Psoas muscle (tissue), 8 donors: ENCODE measurements around the gene ZNF622. TPM values are rescaled to one million over a fixed set of nuclear protein-coding genes. Genes with fewer than 3 reads are reported as not detected.
"Not testable (repeated sequence)": the region's sequence is repeated elsewhere in the genome, so short reads cannot be mapped to it uniquely, and the experiment has no call there.

Experiments
- ATAC-seq, 4 donors: fragments of 200-7000 bp; cut with Tn5 transposase; one replicate each; pipeline ENCODE4 v1.9.1; 2020; ENCODE audit warnings: moderate library complexity in 3 of 4, mild to moderate bottlenecking in 2 of 4
- DNase-seq, 2 donors: peaks; one replicate each; pipeline ENCODE4 v3.0.0-alpha.2; 2020
- H3K27ac ChIP-seq: fragments of 200-600 bp; one replicate; pipeline ENCODE4 v1.8.0; 2022
- H3K27me3 ChIP-seq, 3 donors: fragments of 200-600 bp in 1 of 3; one replicate each; pipeline versions ENCODE4 v1.6.1 to v1.8.0; 2013 to 2022; ENCODE audit warnings: low read length in 2 of 3, mild to moderate bottlenecking in 2 of 3, moderate library complexity in 1 of 3; ENCODE audit not compliant: insufficient read depth in 3 of 3
- H3K36me3 ChIP-seq, 2 donors: fragments of 200-600 bp in 1 of 2; one replicate each; pipeline versions ENCODE4 v1.6.1 to v1.8.0; 2013 to 2022; ENCODE audit warnings: low read depth in 1 of 2, mild to moderate bottlenecking in 1 of 2, moderate library complexity in 1 of 2; ENCODE audit not compliant: insufficient read depth in 1 of 2
- H3K4me1 ChIP-seq: fragments of 200-600 bp; one replicate; pipeline ENCODE4 v1.8.0; 2022
- H3K4me3 ChIP-seq: fragments of 200-600 bp; one replicate; pipeline ENCODE4 v1.8.0; 2022; ENCODE audit warnings: mild to moderate bottlenecking
- H3K9me3 ChIP-seq: fragments of 200-600 bp; one replicate; pipeline ENCODE4 v1.8.0; 2022
- WGBS, 3 donors: extraction: QIAGEN DNeasy Blood & Tissue Kit; methylation state at CpG; one replicate each; pipeline versions ENCODE4 v1.1.6 to v1.1.7; 2013; 5-methylcytosine and 5-hydroxymethylcytosine counted together
- intact Hi-C, 2 donors: fragments of 100-400 bp; cut with DNase I; formaldehyde crosslinking; loops; one replicate each; pipeline versions ENCODE4 v1.11.0 to v1.14.2; 2022
- polyA plus RNA-seq, 3 donors: library from polyadenylated mRNA; stranded (reverse); fragments of 200-250 nt; gene quantifications; one replicate each; pipeline ENCODE4 v1.2.3, GENCODE V29; 2013
- total RNA-seq, 4 donors: library from RNA; stranded (reverse); fragmentation: NEBNext Ultra II Directional in 2 of 4; extraction: Animal tissue kit (Norgen Biotek cat#: 25700) in 2 of 4; gene quantifications; one replicate each; pipeline versions ENCODE4 v1.2.1 to v1.2.4, GENCODE V29; 2021 to 2023
- TF ChIP-seq, protein P1 (sequence below): fragments of 200-600 bp; IDR thresholded peaks from one replicate; pipeline ENCODE4 v1.8.0; 2022; ENCODE audit warnings: antibody characterized with exemption
- donor health status: healthy with polysubstance abuse.
- donor health status: DM: no; HTN: no; CAD: no; lungs with moderate emphysema.
- donor health status: Bipolar disorder and iron deficiency.
- donor health status: healthy.
- donor health status: DM: yes; HTN: yes; CAD: no.
- donor health status: DM: no; HTN: no; CAD: no.
- donor health status: DM: no; HTN: no; CAD: no.
- donor health status: DM: yes; HTN: yes; CAD: no.

ZNF622 gene
- total and polyA plus RNA-seq, 7 donors: 11.8 to 142 (median 43.5) TPM

DNA sequence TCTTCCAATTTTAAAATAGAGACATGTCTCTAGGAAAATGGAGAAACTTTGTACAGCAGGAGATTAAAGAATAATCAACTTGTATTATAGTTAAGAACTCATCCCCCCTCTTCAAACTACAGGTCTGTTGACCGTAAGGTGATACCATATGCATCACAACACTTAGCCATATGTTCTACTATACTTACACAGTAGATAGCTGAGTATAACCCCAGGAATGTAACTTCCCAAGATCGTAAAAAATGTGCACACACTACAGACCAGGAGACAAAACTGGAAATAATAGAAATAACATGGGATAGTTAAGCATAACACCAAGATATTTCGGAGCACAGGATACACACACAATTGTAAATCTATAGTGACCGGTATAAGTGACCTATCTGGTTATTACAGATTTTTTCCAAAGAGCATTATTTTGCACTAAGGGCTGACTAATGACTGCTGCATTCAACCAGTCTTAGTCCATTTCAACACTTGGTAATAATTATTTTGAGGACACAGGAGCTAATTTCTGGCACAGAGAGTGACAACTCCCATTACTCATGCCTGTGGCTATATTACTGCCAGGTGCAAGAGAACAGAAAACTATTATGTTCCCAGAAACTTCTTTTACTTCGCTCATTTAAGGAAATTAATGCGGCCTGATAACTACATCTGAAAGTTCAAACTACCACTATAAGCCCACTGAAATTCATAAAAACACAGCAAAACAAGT is 15.4 kb upstream of the ZNF622 start:
- peaks cover 0 to 73% of the 10 kb centered on the region in 2 donors for H3K36me3 ChIP-seq
- H3K4me1 ChIP-seq: peaks cover 24% of the 10 kb centered on the region
- no peak overlapping the region for H3K4me3 ChIP-seq
- DNase-seq: no peak
- H3K27me3 ChIP-seq: no peaks in the 10 kb centered on the region
- TF ChIP-seq, protein P1, sequence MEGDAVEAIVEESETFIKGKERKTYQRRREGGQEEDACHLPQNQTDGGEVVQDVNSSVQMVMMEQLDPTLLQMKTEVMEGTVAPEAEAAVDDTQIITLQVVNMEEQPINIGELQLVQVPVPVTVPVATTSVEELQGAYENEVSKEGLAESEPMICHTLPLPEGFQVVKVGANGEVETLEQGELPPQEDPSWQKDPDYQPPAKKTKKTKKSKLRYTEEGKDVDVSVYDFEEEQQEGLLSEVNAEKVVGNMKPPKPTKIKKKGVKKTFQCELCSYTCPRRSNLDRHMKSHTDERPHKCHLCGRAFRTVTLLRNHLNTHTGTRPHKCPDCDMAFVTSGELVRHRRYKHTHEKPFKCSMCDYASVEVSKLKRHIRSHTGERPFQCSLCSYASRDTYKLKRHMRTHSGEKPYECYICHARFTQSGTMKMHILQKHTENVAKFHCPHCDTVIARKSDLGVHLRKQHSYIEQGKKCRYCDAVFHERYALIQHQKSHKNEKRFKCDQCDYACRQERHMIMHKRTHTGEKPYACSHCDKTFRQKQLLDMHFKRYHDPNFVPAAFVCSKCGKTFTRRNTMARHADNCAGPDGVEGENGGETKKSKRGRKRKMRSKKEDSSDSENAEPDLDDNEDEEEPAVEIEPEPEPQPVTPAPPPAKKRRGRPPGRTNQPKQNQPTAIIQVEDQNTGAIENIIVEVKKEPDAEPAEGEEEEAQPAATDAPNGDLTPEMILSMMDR: no peak
- peak in 3 of 4 donors; percentile 36 to 63 (median 46) for ATAC-seq
- H3K27ac ChIP-seq: peak overlapping the region; percentile 53
- 60 to 81% (median 80%) methylated on average over 6 of the region's 6 CpGs for WGBS, 3 donors
- H3K9me3 ChIP-seq: no peaks in the 10 kb centered on the region
- intact Hi-C loops: loop anchor here in 1 of 2 donors (10.0 kb wide), 1 partner anchor 304 kb away; no protein-coding TSS in a partner anchor

DNA sequence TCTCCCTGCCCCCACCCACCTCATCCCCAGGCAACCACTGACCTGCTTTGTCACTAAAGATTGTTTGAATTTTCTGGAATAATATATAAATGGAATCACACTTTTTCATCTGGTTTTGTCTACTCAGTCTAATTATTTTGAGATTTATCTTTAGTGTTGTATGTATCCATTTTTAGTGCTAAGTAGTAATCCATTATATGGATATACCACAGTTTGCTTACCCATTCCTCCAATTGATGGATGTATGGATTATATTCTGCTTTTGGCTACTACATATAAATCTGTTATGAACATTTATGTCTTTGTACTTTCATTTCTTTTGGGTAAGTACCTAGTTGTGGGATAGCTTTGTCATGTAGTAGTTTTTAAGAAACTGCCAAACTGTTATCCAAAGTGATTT is 14.5 kb upstream of the ZNF622 start:
- peaks cover 0 to 81% of the 10 kb centered on the region in 2 donors for H3K36me3 ChIP-seq

DNA sequence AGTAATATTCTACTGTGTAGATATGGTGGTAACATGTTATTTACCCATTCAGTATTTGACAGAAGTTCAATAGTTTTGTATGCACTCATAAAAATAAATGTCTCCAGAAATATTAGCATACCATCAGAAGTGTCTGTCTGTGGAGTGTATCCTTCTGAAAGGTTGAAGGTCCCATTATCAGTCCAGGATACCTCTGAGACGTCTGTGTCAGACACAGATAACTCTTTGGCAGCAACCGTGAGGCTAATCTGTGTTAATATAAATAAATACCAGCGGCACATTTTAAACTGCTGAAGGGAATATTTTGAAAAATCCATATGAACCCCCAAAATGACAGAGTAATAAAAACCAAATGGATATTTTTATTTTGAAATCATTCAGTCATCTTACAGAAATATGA is 11.9 kb upstream of the ZNF622 start:
- TF ChIP-seq, protein P1: no peak
- intact Hi-C loops: no loop called here
- DNase-seq (no peak), ATAC-seq (no peak)
- Histone ChIP-seq H3K27me3 (no peaks in the 10 kb centered on the region), H3K4me3 (no peak overlapping the region), H3K4me1 (peaks cover 13% of the 10 kb centered on the region), H3K36me3 (peaks cover 0 to 97% of the 10 kb centered on the region in 2 donors), H3K27ac (no peak overlapping the region), H3K9me3 (no peaks in the 10 kb centered on the region)
- WGBS, 3 donors: 60 to 63% (median 61%) methylated on average over 3 of the region's 3 CpGs

More for the DNA sequence above, 14.5 kb upstream of the ZNF622 start:
- DNase-seq (no peak), ATAC-seq (no peak)
- TF ChIP-seq, protein P1: no peak
- peaks cover 17% of the 10 kb centered on the region for H3K4me1 ChIP-seq
- no peak overlapping the region for H3K27ac ChIP-seq
- no peaks in the 10 kb centered on the region for H3K9me3 ChIP-seq
- intact Hi-C loops: loop anchor here in 1 of 2 donors (10.0 kb wide), 1 partner anchor 305 kb away; no protein-coding TSS in a partner anchor
- H3K4me3 ChIP-seq: no peak overlapping the region
- H3K27me3 ChIP-seq: no peaks in the 10 kb centered on the region

DNA sequence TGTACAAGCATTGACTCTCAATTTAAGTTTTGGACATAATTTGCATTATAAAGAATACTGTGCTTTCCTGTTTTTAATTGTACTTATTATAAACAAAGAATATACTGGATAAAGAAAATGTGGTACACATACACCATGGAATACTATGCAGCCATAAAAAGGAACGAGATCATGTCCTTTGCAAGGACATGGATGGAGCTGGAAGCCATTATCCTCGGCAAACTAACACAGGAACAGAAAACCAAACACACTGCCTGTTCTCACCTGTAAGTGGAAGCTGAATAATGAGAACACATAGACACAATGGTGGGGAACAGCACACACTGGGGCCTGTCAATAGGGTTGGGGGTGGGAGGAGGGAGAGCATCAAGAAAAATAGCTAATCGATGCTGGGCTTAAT is 10.8 kb upstream of the ZNF622 start:
- DNase-seq, ATAC-seq, H3K4me3 ChIP-seq, H3K27ac ChIP-seq, H3K27me3 ChIP-seq, intact Hi-C loops, H3K9me3 ChIP-seq: not testable (repeated sequence)
- peaks cover 14% of the 10 kb centered on the region for H3K4me1 ChIP-seq
- peaks cover 0 to 94% of the 10 kb centered on the region in 2 donors for H3K36me3 ChIP-seq
- 86 to 97% (median 89%) methylated on average over 3 of the region's 3 CpGs for WGBS, 3 donors

DNA sequence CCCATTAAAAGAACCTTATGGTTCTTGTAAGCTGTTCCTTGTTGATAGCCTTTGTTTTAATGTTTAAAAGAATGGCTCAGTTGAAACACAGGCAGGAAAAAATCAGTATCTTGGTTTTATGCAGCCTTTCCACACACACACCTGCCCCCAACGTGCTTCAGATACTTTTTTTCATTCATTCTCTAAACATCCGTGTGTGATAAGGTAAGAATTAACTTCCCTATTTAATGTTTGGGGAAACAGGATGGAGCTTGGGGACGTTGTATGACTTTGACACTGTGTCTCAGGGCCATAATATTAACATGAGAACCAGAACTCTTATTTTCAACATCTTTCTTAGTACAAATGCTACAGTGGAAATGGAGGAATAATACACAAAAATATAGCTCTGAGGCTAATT is 5.8 kb upstream of the ZNF622 start:
- no peak for ATAC-seq

More for the DNA sequence above, 5.8 kb upstream of the ZNF622 start:
- DNase-seq: no peak
- peaks cover 0 to 44% of the 10 kb centered on the region in 2 donors for H3K36me3 ChIP-seq
- intact Hi-C loops: no loop called here
- H3K4me1 ChIP-seq: peaks cover 57% of the 10 kb centered on the region
- peak overlapping the region; percentile 10 for H3K27ac ChIP-seq
- no peak overlapping the region for H3K4me3 ChIP-seq
- WGBS, 3 donors: 58 to 71% (median 61%) methylated on average over 3 of the region's 3 CpGs
- H3K27me3 ChIP-seq: no peaks in the 10 kb centered on the region
- TF ChIP-seq, protein P1: no peak
- no peaks in the 10 kb centered on the region for H3K9me3 ChIP-seq
